HG03575 (cell line): ENCODE measurements around the gene AHNAK.

Experiments
- ATAC-seq: cut with Tn5 transposase; IDR thresholded peaks from one replicate; pipeline ENCODE4 v1.9.1; 2021; ENCODE audit not compliant: unreplicated experiment, insufficient number of reproducible peaks, low FRiP score; ENCODE audit errors: extremely low read depth

Gene AHNAK

GRCh38 chr11:62484352-62484751 lies 62.3 kb downstream of the AHNAK start:
- no peak for ATAC-seq

- ATAC-seq: no peak
Measured at GRCh38 chr11:62482753-62483152, 63.9 kb downstream of the AHNAK start.

- no peak for ATAC-seq
Measured at GRCh38 chr11:62479631-62480201, 66.9 kb downstream of the AHNAK start.

- no peak for ATAC-seq
Measured at GRCh38 chr11:62477927-62478326, 68.7 kb downstream of the AHNAK start.

- ATAC-seq: no peak
Measured at GRCh38 chr11:62472063-62472884, 74.3 kb downstream of the AHNAK start.

- no peak for ATAC-seq
Measured at GRCh38 chr11:62471603-62472002, 75.0 kb downstream of the AHNAK start.

- no peak for ATAC-seq
Measured at GRCh38 chr11:62468577-62468976, 78.0 kb downstream of the AHNAK start.

- no peak for ATAC-seq
Measured at GRCh38 chr11:62466444-62466843, 80.2 kb downstream of the AHNAK start.

- no peak for ATAC-seq
Measured at GRCh38 chr11:62464655-62465054, 82.0 kb downstream of the AHNAK start.

- ATAC-seq: no peak
Measured at GRCh38 chr11:62463121-62463542, 83.5 kb downstream of the AHNAK start.

GRCh38 chr11:62462508-62462892 lies 84.1 kb downstream of the AHNAK start:
- ATAC-seq: no peak

GRCh38 chr11:62461740-62462507 lies 84.7 kb downstream of the AHNAK start:
- no peak for ATAC-seq

GRCh38 chr11:62459080-62459479 lies 87.5 kb downstream of the AHNAK start:
- no peak for ATAC-seq

GRCh38 chr11:62458212-62459002 lies 88.2 kb downstream of the AHNAK start:
- ATAC-seq: no peak

- no peak for ATAC-seq
Measured at GRCh38 chr11:62457478-62457877, 89.1 kb downstream of the AHNAK start.

- ATAC-seq: no peak
Measured at GRCh38 chr11:62456630-62457029, 90.0 kb downstream of the AHNAK start.

- ATAC-seq: no peak
Measured at GRCh38 chr11:62452839-62453468, 93.7 kb downstream of the AHNAK start.

GRCh38 chr11:62452261-62452660 lies 94.3 kb downstream of the AHNAK start:
- no peak for ATAC-seq

- ATAC-seq: no peak
Measured at GRCh38 chr11:62451241-62451621, 95.4 kb downstream of the AHNAK start.
